ENCODE measurements around the gene SGIP1. TPM values are rescaled to one million over a fixed set of nuclear protein-coding genes. Genes with fewer than 3 reads are reported as not detected.
A peak's percentile ranks its signal among the peaks of the same experiment; 100 is the strongest.

Gene SGIP1
- total and polyA plus RNA-seq, 2 of the 8 experiments (the other 6 are each of a cell fraction or from before 2014, with no cell fraction given) = 1.4 to 2.1 TPM

DNA sequence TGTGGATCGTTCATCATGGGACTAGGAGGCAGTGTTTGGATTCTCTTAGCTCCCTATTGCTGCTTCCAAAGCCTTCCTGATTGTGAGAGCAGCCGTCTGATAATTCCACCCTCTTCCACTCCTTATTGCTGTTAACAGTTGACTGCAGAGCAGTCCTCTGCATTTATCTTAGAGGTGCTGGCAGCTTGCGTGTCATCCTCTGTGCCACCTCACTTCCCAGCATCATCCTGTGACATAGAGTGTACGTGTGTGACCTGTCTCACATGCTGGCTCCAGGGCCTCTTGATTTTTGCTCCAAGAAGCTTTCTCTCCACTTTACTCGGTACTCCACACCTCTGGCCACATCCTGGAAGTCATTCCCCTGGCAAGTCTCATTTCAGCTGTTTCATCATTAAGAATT lies 165.3 kb downstream of the SGIP1 start:
- CTCF ChIA-PET (ENCODE audit: partially characterized antibody) = interaction anchor here (1.1 kb wide), 1 partner anchor 27 kb away, joined by 6 read pairs; no protein-coding TSS in a partner anchor
- WGBS, 2 experiments (ENCODE audit: extremely low coverage in 1 of 2, insufficient coverage in 1 of 2, insufficient read length in 1 of 2, insufficient replicate concordance in 2 of 2, low coverage in 1 of 2, low lambda C conversion rate in 2 of 2, missing lambda C conversion rate in 1 of 2) = 88% methylated on average over 5 of the region's 5 CpGs; no CpG with 5 or more reads in 1 of the 2 experiments
- Histone ChIP-seq H3K23me2 (ENCODE audit: low read depth, low read length) (no peaks in the 10 kb centered on the region), H3K9ac (replicated peaks in 1 of 4; ENCODE audit: extremely low read depth in 1 of 4, low read depth in 3 of 4, low read length in 3 of 4) (no peak overlapping the region), H3K27ac (ENCODE audit: low read depth, low read length) (no peak overlapping the region), H3K56ac (replicated peaks; ENCODE audit: insufficient read length, low read depth, low read length) (no peak overlapping the region), H3K79me1 (ENCODE audit: low read depth, low read length) (no peaks in the 10 kb centered on the region), H3K14ac (ENCODE audit: insufficient read length) (no peak overlapping the region), H3K4me1 (replicated peaks in 1 of 4; ENCODE audit: control insufficient read depth in 3 of 4, insufficient read depth in 4 of 4, low read length in 3 of 4) (no peaks in the 10 kb centered on the region), H3K23ac (ENCODE audit: insufficient read length) (no peak overlapping the region), H3K27me3 (replicated peaks in 1 of 4; ENCODE audit: control insufficient read depth in 3 of 4, extremely low read depth in 1 of 4, insufficient read depth in 3 of 4, low read length in 3 of 4) (peaks cover 0 to 1% (median 0%) of the 10 kb centered on the region in 4 experiments; a peak in 1 of 7 replicates), H2BK5ac (ENCODE audit: low read depth, low read length) (no peak overlapping the region), H3K4me3 (ENCODE audit: extremely low read depth in 1 of 4, insufficient read depth in 2 of 4, low read depth in 3 of 4, low read length in 4 of 4) (no peak overlapping the region), H2BK12ac (ENCODE audit: low read depth, low read length) (no peak overlapping the region), H4K20me1 (replicated peaks in 1 of 2; ENCODE audit: control insufficient read depth in 1 of 2, insufficient read depth in 2 of 2, low read length in 2 of 2) (no peaks in the 10 kb centered on the region), H2BK20ac (ENCODE audit: low read length) (no peak overlapping the region), H4K5ac (ENCODE audit: insufficient read length, low read depth, low read length) (no peak overlapping the region), H2BK120ac (replicated peaks; ENCODE audit: low read depth, low read length) (no peak overlapping the region), H3K4ac (replicated peaks; ENCODE audit: insufficient read length, low read depth, low read length) (no peak overlapping the region), H3K36me3 (ENCODE audit: control insufficient read depth in 2 of 4, insufficient read depth in 4 of 4, low read length in 3 of 4) (no peaks in the 10 kb centered on the region), H3K79me2 (ENCODE audit: control insufficient read depth in 1 of 2, insufficient read depth in 2 of 2, low read length in 2 of 2) (no peaks in the 10 kb centered on the region), H3K9me3 (ENCODE audit: insufficient read depth in 2 of 2, low read depth in 1 of 2, low read length in 1 of 2) (no peaks in the 10 kb centered on the region), H3K18ac (ENCODE audit: extremely low read depth, low read length) (no peak overlapping the region), H2AFZ (ENCODE audit: low read length) (peak overlapping the region; percentile 49; the same call in 1 of the 2 replicates), H2AK5ac (ENCODE audit: low read depth, low read length) (no peak overlapping the region), H4K8ac (ENCODE audit: extremely low read depth, insufficient read depth, low read length) (no peak overlapping the region; the same call in 1 of the 2 replicates), H4K91ac (replicated peaks; ENCODE audit: insufficient read length, low read length) (no peak overlapping the region), H3K4me2 (ENCODE audit: insufficient read depth in 1 of 2, low read depth in 2 of 2, low read length in 2 of 2) (no peak overlapping the region), H2BK15ac (ENCODE audit: low read length) (no peak overlapping the region)
- TF ChIP-seq BCL11A (IDR thresholded peaks at IDR 0.05; ENCODE audit: low read depth in 2 of 2, low read length in 2 of 2) = no peak
- TF ChIP-seq ASH2L (IDR thresholded peaks at IDR 0.05; ENCODE audit: low read length) = no peak
- TF ChIP-seq POU5F1 (IDR thresholded peaks at IDR 0.05; ENCODE audit: low read depth, low read length) = no peak
- no peak for TF ChIP-seq RAD21 (IDR thresholded peaks at IDR 0.05 in 1 of 2, conservative IDR thresholded peaks at IDR 0.05 in 1 of 2; ENCODE audit: low read depth in 2 of 2, low read length in 2 of 2)
- TF ChIP-seq CEBPB (IDR thresholded peaks at IDR 0.05; ENCODE audit: low read depth, low read length) = no peak
- no peak for TF ChIP-seq POLR2AphosphoS5 (IDR thresholded peaks at IDR 0.05; ENCODE audit: low read depth, low read length)
- TF ChIP-seq TCF12 (IDR thresholded peaks at IDR 0.05; ENCODE audit: low read depth, low read length) = no peak
- TF ChIP-seq ZNF274 (IDR thresholded peaks at IDR 0.05; ENCODE audit: borderline replicate concordance, extremely low read depth, low read length) = no peak
- TF ChIP-seq, protein P1, sequence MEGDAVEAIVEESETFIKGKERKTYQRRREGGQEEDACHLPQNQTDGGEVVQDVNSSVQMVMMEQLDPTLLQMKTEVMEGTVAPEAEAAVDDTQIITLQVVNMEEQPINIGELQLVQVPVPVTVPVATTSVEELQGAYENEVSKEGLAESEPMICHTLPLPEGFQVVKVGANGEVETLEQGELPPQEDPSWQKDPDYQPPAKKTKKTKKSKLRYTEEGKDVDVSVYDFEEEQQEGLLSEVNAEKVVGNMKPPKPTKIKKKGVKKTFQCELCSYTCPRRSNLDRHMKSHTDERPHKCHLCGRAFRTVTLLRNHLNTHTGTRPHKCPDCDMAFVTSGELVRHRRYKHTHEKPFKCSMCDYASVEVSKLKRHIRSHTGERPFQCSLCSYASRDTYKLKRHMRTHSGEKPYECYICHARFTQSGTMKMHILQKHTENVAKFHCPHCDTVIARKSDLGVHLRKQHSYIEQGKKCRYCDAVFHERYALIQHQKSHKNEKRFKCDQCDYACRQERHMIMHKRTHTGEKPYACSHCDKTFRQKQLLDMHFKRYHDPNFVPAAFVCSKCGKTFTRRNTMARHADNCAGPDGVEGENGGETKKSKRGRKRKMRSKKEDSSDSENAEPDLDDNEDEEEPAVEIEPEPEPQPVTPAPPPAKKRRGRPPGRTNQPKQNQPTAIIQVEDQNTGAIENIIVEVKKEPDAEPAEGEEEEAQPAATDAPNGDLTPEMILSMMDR (IDR thresholded peaks at IDR 0.05; ENCODE audit: control extremely low read depth in 1 of 3, insufficient read depth in 1 of 3, low read depth in 1 of 3, low read length in 3 of 3) = no peak
- TF ChIP-seq CBX8 (IDR thresholded peaks at IDR 0.05; ENCODE audit: borderline replicate concordance, low read depth, low read length) = no peak
- no peak for TF ChIP-seq SP2 (IDR thresholded peaks at IDR 0.05; ENCODE audit: low read length)
- POLR2A ChIA-PET (ENCODE audit: partially characterized antibody) = no interaction called here
- FAIRE-seq = no peak
- DNase-seq (ENCODE audit: low read depth in 1 of 2, low spot score in 2 of 2) = no peak
